Testis (tissue), 3 donors: ENCODE data around the gene SEPTIN5. TPM values are rescaled to one million over a fixed set of nuclear protein-coding genes. Genes with fewer than 3 reads are reported as not detected.

Experiments used
- DNase-seq: peaks from one replicate; pipeline ENCODE4 v3.0.0-alpha.2; 2019
- H3K27ac ChIP-seq, 2 donors: fragments of 200-600 bp; sonication (generic); one replicate each; pipeline ENCODE4 v1.5.1; 2019
- H3K27me3 ChIP-seq: fragments of 200-600 bp; sonication (generic); one replicate; pipeline ENCODE4 v1.5.1; 2019
- H3K36me3 ChIP-seq: fragments of 200-600 bp; sonication (generic); one replicate; pipeline ENCODE4 v1.5.1; 2017; ENCODE audit warnings: low read depth; ENCODE audit errors: missing control alignments
- H3K4me1 ChIP-seq: fragments of 200-600 bp; sonication (generic); one replicate; pipeline ENCODE4 v1.5.1; 2019
- H3K4me3 ChIP-seq, 2 donors: fragments of 200-600 bp; sonication (generic); one replicate each; pipeline ENCODE4 v1.5.1; 2017 to 2019
- H3K9me3 ChIP-seq: fragments of 200-600 bp; sonication (generic); one replicate; pipeline ENCODE4 v1.5.1; 2017
- CTCF ChIP-seq, 3 experiments: fragments of 450-650 bp in 2 of 3; fragments of 200-600 bp in 1 of 3; sonication (generic) in 1 of 3; IDR thresholded peaks; one replicate each; pipeline ENCODE4 v1.5.1; 2016 to 2019; ENCODE audit warnings: antibody characterized with exemption in 3 of 3, mild to moderate bottlenecking in 2 of 3, moderate library complexity in 1 of 3
- POLR2A ChIP-seq: fragments of 450-650 bp; IDR thresholded peaks from one replicate; pipeline ENCODE4 v1.6.1; 2017; ENCODE audit warnings: antibody characterized with exemption, mild to moderate bottlenecking, moderate library complexity
- WGBS, 2 donors: methylation state at CpG; one replicate each; pipeline ENCODE4 v1.1.5; 2018; 5-methylcytosine and 5-hydroxymethylcytosine counted together
- intact Hi-C: fragments of 100-400 bp; cut with DNase I; formaldehyde crosslinking; loops from one replicate; pipeline ENCODE4 v1.15.1; 2023; ENCODE audit warnings: low total_unique reads
- polyA plus RNA-seq: library from polyadenylated mRNA; stranded (reverse); fragments of 350-450 nt; fragmentation: Illumina TruSeq; extraction: RNeasy Lipid Tissue Mini Kit (QIAGEN cat#74804); gene quantifications from one replicate; pipeline ENCODE4 v1.2.3, GENCODE V29; 2014; ENCODE audit warnings: low read depth, low replicate concordance; ENCODE audit not compliant: insufficient read depth
- total RNA-seq, 2 donors: library from RNA; depleted of rRNA; stranded (reverse); fragments of >200 nt; gene quantifications; one replicate each; pipeline ENCODE4 v1.2.3, GENCODE V29; 2016

The SEPTIN5 gene
- total and polyA plus RNA-seq, 3 donors from 2014 or later: 33.9 to 89.3 (median 68.9) TPM

DNA sequence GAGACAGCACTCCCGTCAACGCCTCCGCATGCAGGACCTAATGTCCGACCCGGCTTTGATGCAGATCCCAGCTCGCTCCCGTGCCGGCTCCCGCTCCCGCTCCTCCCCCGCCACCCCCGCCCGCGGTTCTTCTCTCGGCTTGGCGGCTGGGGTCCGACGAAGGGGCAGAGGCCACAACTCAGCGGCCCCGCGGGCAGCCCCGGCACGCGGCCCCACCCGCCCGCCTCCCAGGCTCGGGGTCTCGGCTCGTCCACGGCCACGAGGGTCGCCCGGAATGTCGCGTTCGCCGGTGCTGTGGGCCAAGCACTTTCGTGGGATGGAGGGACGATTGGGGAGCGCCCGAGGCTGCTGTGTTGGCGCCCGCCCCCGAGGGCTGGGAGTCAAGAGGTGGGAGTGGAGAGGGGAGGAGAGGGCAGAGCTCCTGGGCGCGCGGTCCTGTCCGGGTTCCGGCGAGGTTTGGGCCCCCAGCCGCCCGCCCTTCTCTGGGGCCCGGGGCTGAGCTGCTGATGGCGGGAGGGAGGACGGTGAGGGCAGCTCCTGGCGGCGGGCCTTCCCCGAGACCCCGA lies 40.9 kb downstream of the SEPTIN5 start:
- DNase-seq: no peak
- WGBS, 2 donors: 1% methylated on average over 58 of the region's 59 CpGs; no CpG with 5 or more reads in 1 of the 2 donors
- Histone ChIP-seq H3K4me1 (no peaks in the 10 kb centered on the region), H3K27me3 (no peaks in the 10 kb centered on the region), H3K27ac (no peak overlapping the region), H3K4me3 (no peak overlapping the region), H3K9me3 (no peaks in the 10 kb centered on the region), H3K36me3 (no peaks in the 10 kb centered on the region)
- TF ChIP-seq POLR2A (no peak), CTCF (IDR thresholded peaks at IDR 0.05) (no peak)
- intact Hi-C loops: no loop called here

DNA sequence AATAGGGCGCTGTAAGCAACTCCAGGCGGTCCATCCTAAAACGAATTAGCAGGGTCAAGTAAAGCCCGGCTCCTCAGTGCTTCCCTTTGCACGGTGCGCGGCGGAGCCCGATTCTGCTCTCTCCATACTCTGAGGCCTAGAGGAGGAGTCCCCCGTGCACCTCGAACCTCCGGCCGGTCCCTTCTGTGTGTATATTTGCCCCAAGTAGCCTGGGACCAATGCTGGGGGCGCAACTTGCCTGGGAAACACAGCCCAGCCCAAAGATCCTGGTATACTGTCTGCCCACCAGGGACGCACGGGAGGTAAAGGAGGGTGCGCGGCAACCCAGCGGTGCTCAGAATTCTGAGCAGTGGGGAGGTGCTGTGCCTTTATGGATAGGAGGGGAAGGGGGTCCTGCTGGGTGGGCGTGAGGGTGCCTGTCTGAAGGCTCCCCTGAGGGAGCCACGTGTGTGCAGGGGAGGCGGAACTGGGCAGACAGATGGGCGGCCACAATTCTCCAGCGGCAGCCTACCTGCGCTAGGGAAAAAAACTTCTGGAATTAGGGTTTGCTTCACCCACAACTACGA lies 41.5 kb downstream of the SEPTIN5 start:
- Histone ChIP-seq H3K9me3 (no peaks in the 10 kb centered on the region), H3K36me3 (no peaks in the 10 kb centered on the region), H3K4me1 (no peaks in the 10 kb centered on the region), H3K4me3 (no peak overlapping the region), H3K27me3 (no peaks in the 10 kb centered on the region), H3K27ac (no peak overlapping the region)
- intact Hi-C loops: no loop called here
- no peak for DNase-seq
- 3 to 4% methylated on average over 12 to 26 of the region's 26 CpGs for WGBS, 2 donors
- no peak for TF ChIP-seq POLR2A
- no peak for TF ChIP-seq CTCF (IDR thresholded peaks at IDR 0.05)

DNA sequence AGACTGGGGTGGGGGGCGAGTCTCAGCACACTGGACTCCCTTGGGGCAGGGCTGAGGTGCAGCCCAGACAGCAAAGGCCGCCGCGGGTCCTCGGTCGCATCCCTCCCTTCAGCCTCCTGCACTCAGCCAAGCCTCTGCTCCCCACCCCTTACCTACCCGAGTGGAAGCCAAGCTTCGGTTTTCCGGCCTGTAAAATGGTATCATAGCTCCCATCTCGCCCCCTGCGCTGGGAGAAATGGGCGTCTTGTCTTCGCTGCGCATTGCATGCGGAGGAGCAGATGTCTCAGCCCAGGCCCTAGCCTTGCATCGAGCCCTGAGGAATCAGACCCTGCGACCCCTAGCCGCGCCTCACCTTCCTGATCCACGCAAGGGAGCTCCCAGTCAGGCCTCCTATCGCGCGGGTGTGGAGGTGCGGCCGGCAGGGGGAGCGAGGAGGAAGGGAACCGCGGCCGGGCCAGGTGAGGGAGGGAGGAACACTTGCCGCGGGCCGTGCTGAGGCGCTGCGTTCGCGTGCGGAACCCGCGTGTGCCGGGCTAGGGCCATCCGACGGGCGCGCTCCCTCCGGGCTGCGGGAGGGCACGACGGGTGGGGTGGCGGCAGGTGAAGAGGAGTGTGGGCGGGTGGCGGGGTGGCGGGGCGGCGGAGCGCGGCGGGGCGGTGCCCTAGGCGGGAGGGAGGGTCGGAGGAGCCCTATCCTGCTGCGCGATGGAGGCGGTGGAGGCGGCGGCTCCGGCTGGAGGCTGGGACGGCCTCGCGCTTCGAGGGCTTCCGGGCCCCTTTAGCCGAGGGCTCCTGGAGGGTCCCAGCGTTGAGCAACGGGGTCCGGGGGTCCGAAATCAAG lies 42.2 kb downstream of the SEPTIN5 start:
- Histone ChIP-seq H3K27me3 (no peaks in the 10 kb centered on the region), H3K27ac (no peak overlapping the region), H3K9me3 (no peaks in the 10 kb centered on the region), H3K4me1 (no peaks in the 10 kb centered on the region), H3K4me3 (no peak overlapping the region), H3K36me3 (no peaks in the 10 kb centered on the region)
- TF ChIP-seq POLR2A (no peak), CTCF (IDR thresholded peaks at IDR 0.05) (peak in 1 of 3 experiments; percentile 27)
- DNase-seq: peak; percentile 34
- intact Hi-C loops: no loop called here
- 5 to 6% methylated on average over 4 to 72 of the region's 76 CpGs for WGBS, 2 donors

GRCh38 chr22:19757140-19757984 lies 43.1 kb downstream of the SEPTIN5 start:
- 30 to 45% methylated on average over 2 to 16 of the region's 16 CpGs for WGBS, 2 donors
- intact Hi-C loops: no loop called here
- Histone ChIP-seq H3K9me3 (no peaks in the 10 kb centered on the region), H3K27ac (no peak overlapping the region), H3K4me1 (no peaks in the 10 kb centered on the region), H3K36me3 (no peaks in the 10 kb centered on the region), H3K27me3 (no peaks in the 10 kb centered on the region), H3K4me3 (no peak overlapping the region)
- TF ChIP-seq POLR2A (no peak), CTCF (IDR thresholded peaks at IDR 0.05) (no peak)
- DNase-seq: no peak
